GM19324 (cell line): ENCODE measurements around the gene CDK11B.

Experiments
- ATAC-seq: cut with Tn5 transposase; IDR thresholded peaks from one replicate; pipeline ENCODE4 v1.9.1; 2021; ENCODE audit warnings: mild to moderate bottlenecking, moderate library complexity; ENCODE audit not compliant: unreplicated experiment, low FRiP score

The CDK11B gene

DNA sequence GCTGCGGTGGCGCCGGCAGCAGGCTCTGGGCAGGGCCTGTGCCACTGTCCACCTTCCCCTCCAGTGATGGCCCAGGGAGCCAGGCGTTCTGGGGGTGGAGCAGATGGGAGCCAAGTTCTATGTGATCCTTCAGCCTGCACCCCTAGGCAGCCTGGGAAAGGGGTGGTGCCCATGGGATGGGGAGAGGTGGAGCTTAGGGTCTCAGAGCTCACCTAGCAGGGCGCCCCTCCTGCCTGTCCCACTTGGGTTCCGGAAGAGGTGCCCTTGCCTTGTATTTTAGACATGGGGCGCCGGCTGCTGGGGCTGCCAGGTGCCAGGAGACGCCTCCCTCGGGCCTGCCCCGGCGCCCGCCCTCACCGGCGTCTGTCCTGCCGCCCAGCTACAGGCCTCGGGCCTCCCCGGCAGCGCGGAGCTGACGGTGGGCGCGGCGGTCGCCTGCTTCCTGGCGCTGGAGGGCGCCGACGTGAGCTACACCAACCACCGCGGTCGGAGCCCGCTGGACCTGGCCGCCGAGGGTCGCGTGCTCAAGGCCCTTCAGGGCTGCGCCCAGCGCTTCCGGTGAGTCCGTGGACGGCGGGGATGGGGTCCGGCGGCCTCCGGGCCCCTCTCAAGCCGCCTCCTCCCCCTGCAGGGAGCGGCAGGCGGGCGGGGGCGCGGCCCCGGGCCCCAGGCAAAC, 29.9 kb downstream of the CDK11B start:
- no peak for ATAC-seq

- no peak for ATAC-seq
Observed at GRCh38 chr1:1627829-1628753, 30.7 kb downstream of the CDK11B start.

- ATAC-seq: no peak
Observed at GRCh38 chr1:1627261-1627828, 31.5 kb downstream of the CDK11B start.

DNA sequence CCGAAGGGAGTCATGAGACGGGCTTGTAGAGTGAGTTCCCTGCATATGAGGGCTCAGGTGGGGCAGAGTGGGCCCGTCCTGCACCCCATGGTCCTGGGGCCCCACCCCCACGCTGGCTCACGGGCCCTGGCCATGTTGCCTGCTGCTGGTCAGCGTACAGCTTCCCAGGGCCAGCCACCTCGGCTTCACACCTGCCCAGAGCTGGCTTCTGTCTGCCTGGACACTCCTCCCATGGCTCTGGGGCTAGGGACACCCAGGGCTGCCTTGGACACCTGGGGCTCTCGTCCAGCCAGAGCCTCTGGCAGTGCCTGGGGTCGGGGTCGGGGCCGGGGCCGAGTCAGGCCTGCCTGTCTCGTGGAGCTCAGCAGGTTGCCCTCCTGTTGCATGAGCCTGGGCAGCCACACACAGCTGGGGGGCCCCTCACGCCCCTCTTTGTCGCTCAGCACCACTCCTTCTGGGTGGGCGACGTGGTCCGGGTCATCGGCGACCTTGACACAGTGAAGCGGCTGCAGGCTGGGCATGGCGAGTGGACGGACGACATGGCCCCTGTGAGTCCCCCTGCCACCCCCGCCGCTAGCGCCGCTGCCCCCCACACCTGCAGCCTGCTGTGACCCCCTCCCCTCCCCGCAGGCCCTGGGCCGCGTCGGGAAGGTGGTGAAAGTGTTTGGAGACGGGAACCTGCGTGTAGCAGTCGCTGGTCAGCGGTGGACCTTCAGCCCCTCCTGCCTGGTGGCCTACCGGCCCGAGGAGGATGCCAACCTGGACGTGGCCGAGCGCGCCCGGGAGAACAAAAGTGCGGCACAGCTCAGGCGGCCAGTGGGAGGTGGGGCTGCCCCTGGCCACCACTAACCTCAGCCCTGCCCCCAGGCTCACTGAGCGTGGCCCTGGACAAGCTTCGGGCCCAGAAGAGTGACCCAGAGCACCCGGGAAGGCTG, 32.3 kb downstream of the CDK11B start:
- no peak for ATAC-seq

GRCh38 chr1:1625824-1626206, 33.0 kb downstream of the CDK11B start:
- no peak for ATAC-seq

DNA sequence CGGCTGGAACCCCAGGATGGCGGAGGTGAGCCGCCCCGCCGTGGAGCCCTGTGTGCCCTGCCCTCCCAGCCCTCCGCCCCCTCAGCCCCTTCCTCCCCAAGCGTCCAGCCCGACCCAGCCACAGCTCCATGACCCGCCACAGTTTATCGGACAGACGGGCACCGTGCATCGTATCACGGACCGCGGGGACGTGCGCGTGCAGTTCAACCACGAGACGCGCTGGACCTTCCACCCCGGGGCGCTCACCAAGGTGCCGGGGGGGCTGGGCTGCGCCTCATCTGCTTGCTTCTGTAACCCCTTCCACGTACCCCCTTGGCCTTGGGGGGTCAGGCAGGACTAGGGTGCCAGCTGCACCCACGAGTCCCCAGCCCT, 33.4 kb downstream of the CDK11B start:
- ATAC-seq: no peak

- ATAC-seq: no peak
Observed at GRCh38 chr1:1624443-1625403, 34.1 kb downstream of the CDK11B start.

GRCh38 chr1:1623631-1624442, 35.0 kb downstream of the CDK11B start:
- ATAC-seq: no peak

GRCh38 chr1:1623181-1623630, 35.6 kb downstream of the CDK11B start:
- no peak for ATAC-seq

- no peak for ATAC-seq
Observed at GRCh38 chr1:1622788-1623094, 36.1 kb downstream of the CDK11B start.

- ATAC-seq: no peak
Observed at GRCh38 chr1:1622010-1622787, 36.6 kb downstream of the CDK11B start.

DNA sequence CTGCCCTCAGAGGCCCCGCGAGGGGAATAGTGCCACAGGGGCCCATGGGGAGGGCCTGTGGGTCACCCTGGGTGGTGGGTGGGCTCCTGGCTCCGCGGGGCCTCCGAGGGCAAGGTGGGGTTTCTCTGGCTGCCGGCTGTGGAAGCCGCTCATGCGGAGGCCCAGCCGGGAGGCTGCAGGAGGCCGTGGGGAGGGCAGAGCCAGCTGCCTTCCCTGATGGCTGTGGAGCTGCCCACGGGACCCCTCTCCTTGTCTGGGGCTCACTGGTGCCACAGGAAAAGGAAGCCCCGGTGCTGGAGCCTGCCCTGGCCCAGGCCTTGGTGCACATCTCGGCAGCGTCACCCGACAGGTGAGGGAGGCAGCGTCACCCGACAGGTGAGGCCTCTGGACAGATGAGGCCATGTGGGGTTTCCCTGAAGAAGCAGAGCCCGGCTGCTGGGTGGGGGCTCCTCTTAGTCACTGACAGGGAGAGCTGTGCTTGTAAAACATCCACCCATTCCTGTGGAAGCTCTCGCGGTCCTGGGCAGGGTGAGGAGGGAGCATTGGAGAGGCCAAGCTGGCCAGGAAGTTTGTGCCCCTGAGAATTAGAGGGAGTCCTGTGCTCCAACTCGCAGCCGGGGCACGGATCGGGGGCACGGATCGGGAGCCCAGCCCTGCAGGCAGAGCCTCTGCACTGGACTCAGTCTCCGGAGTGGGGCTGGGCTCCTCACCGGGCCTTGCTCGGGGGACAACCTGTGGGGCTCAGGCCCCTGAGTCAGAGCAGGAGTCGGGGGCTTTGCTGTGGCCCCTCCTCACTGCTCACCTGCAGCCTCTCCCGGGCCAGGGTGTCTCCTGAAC, 37.4 kb downstream of the CDK11B start:
- ATAC-seq: no peak

GRCh38 chr1:1620433-1621139, 38.2 kb downstream of the CDK11B start:
- ATAC-seq: no peak

DNA sequence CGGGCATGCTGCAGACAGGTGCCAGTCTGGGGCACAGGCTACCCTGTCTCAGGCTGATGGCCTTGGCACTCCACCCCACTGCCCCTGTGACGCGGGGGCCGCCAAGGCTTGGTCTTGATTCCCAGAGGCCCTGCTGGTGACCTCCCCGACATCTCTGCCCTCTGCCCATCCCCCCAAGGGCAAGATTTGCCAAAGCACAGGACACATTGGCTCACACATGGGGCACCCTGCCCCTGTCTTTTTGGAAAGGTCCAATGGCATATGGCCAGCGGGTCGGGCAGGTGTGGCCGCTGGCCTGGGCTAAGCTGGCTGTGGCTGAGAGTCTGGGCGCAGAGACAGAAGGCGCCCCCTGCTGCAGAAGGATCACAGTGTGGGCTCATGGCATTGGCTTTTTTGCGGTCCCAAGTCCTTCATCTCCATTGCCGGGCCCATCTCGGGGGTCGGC, 38.9 kb downstream of the CDK11B start:
- ATAC-seq: no peak

GRCh38 chr1:1618396-1619068, 40.3 kb downstream of the CDK11B start:
- no peak for ATAC-seq

DNA sequence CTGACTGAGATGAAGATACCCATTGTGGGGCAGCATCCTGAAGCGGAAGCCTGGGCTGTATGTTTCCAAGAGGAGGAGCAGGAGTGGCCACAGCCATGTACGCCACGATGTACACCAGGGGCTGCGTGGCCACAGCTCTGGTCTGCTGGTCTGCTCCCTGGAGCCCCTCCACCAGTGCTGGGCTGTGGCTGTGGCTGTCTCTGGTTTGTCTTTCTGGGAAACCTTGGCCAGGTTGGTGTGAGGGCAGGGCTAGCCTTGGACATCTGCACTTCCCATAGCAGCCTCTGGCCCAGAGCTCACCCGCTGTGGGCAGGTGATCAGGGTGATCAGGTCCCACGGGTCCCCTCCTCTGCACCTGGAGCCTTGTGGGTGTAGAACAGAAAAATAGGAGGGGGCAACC, 40.9 kb downstream of the CDK11B start:
- no peak for ATAC-seq
